ENCODE results near the gene GSS.
"Not testable (repeated sequence)": the region's sequence is repeated elsewhere in the genome, so short reads cannot be mapped to it uniquely, and the experiment has no call there.

Gene GSS

DNA sequence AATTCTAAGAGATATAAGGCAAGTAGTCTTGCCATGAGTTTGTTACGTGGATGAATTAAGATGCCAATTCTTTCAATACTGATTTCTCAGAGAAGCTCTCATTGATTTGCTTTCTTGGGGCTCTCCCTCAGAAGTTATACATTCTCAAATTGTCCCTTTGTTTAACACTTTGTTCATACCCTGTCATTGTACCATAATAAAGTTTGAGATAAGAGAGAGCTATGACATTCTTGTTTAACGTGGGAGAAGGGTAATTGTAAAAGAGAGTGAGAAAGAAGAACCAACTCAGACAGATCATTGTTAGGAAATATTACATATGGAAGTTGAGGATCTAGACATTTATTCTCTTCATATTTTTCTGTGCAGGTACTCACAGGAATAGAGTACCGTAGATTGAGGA lies 60.1 kb downstream of the GSS start:
- DNase-seq, result no peak

DNA sequence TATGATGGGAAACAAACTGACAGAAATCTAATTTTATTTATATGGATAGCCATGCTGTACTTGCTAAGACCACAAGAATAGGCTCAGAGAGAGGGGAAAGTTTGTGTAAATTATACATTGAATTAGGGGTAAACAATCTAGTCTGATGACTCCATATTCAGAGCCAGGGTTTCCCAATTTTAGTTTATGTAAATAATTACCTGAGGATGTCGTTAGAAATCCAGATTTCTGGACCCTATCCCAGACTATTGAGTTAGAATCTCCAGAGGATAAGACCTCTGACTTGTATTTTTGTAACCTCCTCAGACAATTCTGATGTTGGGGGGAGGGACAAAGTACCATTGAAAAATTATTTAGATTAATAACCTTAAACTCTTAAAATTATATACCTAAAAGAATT lies 60.9 kb downstream of the GSS start:
- DNase-seq, result no peak

DNA sequence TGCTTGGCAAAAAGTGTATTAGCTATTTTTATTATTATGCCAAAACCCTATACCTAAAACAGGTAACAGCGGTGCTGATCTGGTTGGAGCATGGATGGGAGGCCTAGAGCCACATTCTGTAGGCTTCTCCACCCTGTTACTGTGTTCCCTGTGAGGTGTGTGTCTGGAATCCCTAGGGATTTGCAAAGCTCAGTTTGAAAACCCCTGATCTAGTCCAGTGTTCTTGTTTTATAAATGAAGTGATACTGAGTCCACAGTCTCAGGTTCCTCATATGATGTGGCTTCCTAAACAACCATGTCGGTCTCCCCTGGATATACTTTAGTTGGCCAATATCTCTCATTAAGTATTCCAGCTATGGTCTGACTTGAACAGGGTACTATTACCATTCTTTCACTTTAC lies 62.9 kb downstream of the GSS start:
- no peak for DNase-seq

DNA sequence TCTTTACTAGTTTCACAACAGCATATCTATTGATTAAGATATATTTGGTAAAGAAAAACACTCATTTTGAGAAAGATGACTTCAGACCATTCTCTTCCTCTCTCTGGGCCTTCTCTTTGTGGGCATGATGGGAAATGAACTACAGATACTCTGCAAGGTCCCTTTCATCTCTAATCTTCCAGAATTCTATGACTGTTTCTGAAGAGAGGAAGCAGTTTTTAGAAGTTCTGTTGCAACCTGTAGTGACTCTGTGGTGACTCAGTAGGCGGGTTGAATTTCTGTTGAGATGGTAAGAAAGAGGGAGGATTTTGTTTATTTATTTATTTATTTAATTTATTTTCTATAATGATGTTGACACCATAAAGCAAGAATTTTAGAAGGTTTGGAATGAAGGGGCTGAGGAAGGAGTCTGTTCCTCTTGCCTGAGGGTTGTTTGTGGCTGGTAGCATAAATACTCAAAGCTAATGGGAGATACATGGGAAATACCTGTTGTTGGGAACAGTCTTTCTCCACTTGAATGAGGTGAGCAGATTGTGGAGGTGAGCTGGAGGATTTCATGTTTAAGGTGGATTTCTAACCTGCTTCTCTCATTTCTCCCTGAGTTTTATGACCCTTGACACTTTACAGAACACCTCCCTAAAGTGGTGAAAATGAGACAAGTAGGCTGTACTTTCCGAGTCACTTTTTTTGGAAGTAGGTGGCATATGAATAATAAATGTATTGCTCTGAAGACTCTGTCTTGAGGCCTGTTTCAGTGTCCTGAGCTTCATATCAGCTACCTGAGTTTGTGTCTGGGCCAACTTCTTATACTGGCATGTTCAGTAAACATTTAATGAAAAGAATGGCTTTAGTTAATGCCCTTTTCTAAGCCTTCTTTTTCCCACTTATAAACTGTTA lies 64.2 kb downstream of the GSS start:
- DNase-seq, result no peak

DNA sequence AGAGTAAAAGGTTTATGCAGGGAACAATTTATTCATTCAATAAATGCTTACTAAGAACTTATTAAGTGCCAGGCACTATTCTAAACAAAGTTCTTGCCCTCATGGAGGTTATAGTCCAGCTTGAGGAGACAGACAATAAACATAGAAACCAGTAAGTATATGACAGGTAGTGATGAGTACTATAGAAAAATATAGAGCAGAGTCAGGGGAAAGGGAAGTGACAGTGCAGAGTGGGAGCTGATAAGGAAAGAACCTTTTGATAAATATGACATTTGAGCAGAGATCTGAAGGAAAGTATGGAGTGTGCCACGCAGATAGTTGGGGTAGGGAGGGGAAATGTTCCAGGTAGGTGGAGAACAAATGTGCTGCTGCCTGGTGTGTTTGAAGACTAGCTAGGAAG lies 67.1 kb downstream of the GSS start:
- DNase-seq, result no peak

DNA sequence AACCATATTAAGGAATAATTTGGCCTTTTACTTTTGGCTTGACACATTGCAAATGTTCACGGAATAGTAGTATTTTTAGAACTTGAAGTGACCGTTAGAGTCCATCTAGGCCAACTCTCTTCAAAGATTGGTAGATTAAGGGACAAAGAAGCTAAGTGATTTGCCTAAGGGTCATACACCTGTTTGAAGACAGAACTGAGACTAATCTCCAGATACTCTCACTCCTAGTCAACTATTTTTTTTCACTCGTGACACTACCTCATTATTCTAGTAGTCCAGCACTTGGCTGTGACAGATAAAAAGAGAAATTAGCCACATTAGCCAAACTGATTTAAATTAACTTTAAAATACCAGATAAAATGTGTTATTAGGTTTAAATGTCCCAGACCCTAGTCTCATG lies 68.6 kb downstream of the GSS start:
- DNase-seq, result no peak

DNA sequence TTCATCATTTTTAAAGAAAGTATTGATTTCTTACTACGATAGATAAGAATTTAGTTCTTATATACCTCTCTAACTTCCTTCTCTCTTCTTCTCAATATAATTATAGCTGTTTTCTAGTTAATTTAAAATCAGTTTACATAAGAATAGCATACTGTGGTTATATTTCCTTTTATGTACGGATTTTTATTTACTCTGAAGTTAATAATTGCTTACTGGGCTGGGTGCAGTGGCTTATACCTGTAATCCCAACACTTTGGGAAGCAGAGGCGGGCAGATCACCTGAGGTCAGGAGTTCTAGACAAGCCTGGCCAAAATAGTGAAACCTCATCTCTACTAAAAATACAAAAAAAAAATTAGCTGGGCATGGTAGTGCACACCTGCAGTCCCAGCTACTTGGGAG lies 69.5 kb downstream of the GSS start:
- DNase-seq, result no peak

DNA sequence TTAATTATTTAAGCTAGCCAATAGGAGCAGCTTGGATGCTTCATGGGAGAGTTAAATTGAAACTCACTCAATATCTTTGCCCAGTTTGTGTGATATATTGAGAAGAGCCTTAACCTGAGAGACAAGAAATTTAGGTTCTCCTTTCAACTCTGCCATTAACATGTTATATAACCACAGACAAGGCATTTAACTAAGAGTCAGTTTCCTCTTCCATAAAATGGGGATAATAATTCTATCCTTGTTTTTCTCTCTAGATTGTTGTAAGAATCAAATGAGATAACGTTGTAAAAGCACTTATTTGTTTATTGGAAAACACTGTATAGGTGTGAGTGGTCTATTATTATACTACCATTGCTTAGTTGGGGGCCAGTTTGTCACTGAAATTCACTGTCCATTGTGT lies 71.3 kb downstream of the GSS start:
- DNase-seq, result no peak

DNA sequence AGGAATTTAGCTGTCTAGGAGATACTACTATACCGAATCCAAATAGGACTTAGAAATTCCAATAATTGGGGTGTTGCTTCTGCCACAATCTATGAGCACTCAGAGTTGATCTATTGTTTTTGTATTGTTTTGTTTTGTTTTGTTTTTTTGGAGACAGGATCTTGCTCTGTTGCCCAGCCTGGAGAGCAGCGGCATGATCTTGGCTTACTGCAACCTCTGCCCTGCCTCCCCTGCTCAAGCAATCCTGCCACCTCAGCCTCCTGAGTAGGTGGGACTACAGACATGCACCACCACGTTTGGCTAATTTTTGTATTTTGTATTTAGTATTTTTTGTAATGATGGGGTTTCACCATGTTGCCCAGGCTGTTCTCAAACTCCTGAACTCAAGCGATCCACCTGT lies 71.8 kb downstream of the GSS start:
- DNase-seq, result no peak

DNA sequence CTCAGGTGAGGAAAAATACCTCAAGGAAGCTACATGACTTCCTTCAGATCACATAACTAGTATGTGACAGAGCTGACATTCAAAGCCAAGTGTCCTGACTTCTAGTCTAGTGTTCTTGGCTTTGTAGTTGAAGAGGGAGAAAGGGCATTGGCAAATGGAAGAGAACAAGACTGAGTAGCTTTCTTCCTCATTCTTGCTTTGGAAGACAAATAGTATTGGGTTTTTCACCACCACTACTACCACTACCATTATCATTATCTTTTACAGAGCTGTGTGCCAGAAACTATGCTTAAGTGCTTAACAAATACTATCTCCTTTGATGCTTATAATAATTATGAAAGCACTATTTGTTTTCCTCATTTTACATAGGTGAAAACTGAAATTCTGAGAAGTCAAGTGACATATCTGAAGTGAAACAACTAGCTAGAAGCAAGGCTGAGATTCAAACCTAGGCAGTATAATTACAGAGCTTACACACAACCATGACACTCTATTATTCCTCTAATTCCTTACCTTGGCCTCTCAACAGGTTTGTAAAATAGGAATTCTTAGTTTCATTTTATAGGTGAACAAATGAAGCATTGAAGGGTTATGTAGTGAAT lies 72.4 kb downstream of the GSS start:
- DNase-seq, result no peak

DNA sequence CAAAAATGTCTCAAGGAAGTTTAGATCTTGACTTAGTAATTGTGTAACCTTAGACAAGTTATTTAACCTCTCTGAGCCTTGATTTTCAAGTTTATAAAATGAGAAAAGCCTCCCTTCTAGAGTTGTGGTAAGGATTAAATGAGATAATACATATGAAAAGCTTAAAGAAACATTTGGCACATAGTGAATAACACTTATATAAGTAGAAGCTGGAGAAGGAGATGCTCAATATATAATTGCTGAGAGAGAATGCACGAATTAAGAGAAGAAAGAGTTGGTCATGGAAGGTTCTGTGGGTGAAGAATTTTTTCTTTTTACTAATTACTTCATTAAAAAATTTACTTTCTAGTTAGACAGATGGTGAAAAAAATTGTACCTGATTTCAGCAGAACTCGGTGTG lies 73.9 kb downstream of the GSS start:
- DNase-seq, result no peak

DNA sequence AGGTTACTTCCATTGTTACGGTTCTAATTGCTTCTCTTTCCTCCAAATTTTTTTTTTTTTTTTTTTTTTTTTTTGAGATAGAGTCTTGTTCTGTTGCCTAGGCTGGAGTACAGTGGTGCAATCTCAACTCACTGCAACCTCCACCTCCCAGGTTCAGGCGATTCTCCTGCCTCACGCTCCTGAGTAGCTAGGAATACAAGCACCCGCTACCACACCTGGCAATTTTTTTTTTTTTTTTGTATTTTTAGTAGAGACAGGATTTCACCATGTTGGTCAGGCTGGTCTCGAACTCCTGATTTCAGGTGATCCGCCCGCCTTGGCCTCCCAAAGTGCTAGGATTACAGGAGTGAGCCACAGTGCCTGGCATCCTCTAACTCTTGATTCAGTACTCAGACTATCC lies 74.6 kb downstream of the GSS start:
- DNase-seq, result not testable (repeated sequence)

DNA sequence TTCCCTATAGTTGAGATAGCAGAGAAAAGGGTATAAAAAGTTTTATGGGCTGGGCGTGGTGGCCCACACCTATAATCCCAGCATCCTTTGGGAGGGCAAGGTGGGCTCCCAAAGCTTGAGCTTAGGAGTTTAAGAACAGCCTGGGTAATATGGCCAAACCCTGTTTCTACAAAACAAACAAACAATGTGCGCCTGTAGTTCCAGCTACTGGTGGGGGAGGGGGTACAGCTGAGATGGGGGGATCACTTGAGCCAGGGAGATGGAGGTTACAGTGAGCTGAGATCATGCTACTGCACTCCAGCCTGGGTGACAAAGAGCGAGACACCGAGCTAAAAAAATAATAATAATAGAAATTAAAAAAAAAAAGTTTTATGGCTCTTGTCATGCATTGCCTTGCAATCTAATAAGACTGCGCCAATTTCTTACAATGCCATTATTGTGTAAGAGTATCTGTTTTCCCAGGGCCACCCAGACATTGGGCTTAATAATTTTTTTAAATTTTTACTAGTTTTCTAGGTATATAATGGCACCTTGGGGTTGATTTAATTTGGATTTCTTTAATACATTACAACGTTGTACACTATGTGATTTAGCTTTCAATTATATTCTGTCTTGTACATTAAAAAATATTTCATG lies 75.3 kb downstream of the GSS start:
- no peak for DNase-seq
